IPS-11a (cell line): ENCODE results near the gene PPT1.

Experiments
- H3K4me3 ChIP-seq: one replicate; pipeline ENCODE4 v1.5.1; 2013; ENCODE audit warnings: low read depth, low read length, control low read depth

The PPT1 gene

DNA sequence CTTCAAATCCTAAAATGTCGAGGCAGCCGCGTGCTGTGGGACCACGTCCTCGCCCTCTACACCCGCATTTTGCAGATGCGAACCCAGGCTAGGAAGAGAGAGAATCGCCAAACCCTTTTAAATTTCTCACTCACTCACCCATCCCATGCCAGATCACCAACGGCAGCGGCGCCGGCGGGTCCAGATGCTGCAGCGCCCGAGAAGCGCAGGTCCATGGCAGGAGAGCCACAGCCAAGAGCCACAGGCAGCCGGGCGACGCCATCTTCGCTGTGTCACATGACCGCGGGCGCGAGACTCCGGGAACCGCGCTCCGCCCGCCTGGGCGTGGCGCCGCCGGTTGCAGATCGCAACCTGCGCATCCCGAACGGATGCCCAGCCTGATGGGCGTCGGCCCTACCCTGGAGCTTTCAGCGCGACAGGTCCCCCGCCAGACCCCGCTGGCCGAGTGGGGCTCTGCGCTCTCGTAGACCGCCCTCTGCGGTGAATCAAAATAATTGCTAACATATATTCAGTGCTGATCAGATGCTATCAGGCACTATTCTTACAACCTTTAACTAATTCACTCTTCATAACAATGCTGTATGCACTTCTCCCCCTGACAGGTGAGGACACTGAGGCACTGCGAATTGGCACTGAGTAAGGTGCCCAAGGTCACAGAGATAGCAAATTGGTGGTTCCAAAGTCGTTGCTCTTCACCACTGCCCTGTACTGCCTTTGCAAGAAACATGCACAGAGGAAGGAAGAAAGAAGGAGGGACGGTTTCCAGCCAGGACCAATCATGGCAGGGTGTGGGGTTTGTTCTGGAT lies at the start of gene PPT1:
Gene PPT1, minus strand, starts transcription at position 276 of the 806 bp plus-strand sequence. Its CDS starts 14 bp downstream, at position 262.
- peak within 1 kb of the TSS; percentile 85 for H3K4me3 ChIP-seq

DNA sequence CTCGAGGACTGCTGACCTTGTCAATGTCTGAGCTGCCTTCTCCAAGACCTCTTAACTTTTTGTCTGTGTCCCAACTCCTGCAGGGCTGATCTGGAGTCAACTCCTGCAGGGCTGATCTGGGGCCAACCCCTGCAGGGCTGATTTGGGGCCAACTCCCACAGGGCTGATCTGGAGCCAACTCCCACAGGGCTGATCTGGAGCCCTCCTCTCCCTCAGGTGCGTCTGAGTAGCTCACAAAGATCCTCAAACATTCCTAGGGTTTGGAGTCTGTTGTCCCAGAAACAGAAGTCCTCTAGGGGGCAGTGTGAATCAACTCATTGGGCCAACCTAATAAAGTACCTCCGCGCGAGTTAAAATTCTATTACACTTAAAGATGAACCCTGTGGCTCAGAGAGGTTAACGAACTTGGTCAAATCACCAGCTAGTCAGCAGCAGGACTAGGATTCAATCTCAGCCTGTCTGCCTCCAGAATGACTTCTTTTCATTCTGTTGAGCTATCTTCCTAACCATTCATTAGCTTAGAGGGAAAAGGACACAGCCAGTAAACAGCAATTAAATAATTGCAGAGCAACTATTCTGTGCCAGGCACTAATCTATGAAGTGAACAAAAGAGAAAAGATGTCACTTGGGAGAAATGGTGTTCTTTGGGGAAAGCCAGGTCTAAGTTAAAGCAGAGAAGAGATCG lies 47.0 kb upstream of the PPT1 start:
- no peak overlapping the region for H3K4me3 ChIP-seq

- no peak overlapping the region for H3K4me3 ChIP-seq
These were observed 45.0 kb upstream of the PPT1 start for GRCh38 chr1:40141878-40142535.

DNA sequence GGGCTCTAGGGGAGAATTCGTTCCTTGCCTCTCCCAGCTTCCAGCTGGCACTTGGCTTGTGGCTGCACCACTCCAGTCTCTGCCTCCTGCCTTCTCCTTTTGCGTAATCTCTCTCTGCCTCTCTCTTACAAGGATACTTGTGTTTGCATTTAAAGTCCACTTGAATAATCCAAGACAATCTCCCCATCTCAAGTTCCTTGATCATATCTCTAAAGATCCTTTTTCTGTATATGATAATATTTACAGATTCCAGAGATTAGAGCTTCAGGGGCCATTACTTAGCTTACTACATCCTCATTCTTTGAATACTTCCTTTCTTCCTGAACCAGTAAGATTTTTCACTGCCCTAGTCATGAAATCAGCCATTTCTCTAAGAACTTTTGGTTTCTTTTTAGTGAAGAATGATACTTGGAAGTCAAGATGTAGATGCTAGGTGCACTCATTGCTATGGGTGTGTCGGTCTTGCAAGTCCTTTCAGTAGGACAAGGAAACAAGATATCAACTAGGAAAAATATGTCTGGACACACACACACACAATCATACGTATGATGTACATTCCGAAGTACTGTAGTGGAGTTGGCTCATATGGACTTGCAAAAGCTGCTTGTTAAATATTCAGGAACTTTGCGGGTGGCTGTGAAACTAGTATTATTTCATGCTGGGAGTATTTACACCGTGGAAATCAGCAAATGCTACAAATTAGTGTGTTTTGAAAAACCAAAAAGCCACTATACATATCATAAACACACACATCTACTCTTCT lies 43.3 kb upstream of the PPT1 start:
- H3K4me3 ChIP-seq = no peak overlapping the region

DNA sequence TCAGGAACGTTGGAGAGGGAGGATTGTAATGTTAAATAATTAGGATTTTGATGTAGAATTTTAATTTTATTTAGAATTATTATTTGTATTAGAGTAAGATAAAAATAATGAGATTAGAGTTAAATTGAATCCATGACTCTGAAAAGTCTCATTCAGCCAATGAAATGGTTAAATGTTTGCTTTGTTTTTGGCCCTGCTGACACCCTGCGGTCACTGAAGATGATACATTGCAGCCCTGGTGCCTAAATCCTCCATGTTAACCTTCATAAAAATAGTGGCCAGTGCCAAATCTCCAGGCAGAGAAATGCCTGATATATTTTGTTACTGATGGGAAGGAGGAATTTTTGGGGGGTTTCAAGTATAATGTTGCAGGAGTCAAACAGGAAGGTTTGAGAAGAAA lies 36.8 kb upstream of the PPT1 start:
- no peak overlapping the region for H3K4me3 ChIP-seq

DNA sequence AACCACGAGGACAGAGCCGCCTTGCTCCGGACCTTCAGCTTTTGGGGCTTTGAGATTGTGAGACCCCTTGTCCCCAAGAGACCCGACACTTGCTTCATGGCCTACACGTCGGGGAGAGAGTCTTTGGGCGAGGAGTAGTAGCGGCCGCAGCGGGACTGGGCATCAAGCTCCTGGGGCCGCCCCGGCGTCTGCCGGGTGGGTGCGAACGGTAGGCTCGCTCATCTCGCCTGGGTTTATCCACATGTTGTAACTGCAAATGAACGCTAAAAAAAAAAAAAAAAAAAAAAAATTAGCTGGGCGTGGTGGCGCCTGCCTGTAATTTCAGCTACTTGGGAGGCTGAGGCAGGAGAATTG lies 36.2 kb upstream of the PPT1 start:
- no peak overlapping the region for H3K4me3 ChIP-seq

GRCh38 chr1:40132383-40133311 lies 35.6 kb upstream of the PPT1 start:
- H3K4me3 ChIP-seq = no peak overlapping the region

DNA sequence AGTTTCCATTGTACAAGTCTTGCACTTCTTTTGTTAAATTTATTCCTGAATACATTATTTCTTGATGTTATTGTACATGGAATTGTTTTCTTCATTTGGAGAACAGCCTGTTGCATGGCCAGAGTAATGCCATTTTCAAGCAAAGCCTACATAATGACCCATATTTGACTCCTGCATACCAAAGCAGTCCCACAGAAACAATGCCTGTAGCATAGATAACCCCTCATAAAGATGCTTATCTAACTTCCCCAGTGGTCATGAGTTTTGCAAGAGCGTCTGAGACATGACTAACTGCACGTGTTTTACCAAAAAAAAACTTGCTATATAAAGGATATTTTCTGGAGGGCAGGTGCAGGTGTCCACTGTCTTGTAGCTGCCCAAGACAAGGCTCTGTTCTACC lies 33.8 kb upstream of the PPT1 start:
- H3K4me3 ChIP-seq = no peak overlapping the region

- H3K4me3 ChIP-seq = no peak overlapping the region
These were observed 25.8 kb upstream of the PPT1 start for GRCh38 chr1:40122855-40123254.

GRCh38 chr1:40120128-40120527 lies 23.1 kb upstream of the PPT1 start:
- no peak overlapping the region for H3K4me3 ChIP-seq

DNA sequence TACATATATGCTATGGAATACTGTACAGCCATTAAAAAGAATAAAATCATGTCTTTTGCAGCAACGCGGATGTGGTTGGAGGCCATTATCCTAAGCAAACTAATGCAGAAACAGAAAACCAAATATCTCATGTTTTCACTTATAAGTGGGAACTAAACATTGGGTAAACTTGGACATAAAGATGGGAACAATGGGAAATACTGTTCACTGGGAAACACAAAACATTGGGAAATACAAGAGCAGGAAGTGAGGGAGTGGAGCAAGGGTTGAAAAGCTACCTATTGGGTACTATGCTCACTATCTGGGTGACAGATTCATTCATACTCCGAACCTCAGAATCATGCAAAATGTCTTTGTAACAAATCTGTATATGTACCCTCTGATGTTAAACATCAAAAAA lies 17.3 kb upstream of the PPT1 start:
- no peak overlapping the region for H3K4me3 ChIP-seq

DNA sequence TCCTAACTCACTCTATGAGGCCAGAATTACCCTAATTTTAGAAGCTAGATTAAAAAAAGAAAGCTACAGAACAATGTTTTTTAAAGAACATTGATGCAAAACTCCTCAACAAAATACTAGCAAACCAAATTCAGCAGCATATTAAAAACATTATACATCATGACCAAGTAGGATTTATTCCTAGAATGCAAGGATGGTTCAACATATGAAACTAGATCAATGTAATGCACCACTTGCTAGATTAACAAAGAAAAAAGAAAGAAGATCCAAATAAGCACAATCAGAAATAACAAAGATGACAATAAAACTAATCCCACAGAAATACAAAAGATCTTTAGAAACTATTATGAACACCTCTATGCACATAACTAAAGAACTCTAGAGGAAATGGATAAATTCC lies 13.3 kb upstream of the PPT1 start:
- H3K4me3 ChIP-seq = no peak overlapping the region

DNA sequence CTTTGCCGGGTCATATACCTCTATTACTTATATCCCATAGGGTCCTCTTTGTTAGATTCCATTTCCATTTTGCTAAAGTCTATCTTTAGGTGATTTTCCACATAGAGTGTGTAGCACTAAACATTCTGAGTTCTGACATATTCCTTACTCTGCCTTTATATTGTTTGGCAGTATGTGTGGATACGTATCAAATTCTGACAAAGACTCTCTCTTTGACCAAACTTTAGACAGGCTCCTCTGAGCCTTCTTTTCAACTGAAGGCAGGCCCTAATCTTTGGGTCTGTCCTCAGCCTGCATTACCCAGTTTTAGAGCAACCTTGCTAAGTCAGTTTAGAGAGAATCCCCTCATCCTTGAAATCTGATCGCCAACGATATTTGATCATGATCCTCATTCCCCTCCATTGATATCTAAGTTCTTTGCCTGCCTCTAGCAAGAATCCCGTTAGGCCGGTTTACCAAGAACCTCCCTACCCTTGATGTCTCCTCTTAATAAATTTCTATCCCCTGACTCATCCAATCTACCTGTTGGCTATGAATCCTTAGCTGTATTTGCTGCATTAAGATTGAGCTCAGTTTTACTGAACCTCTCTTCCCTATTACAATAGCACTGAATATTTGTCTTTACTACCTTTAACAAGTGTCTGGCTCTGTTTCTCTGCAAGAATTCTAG lies 10.4 kb upstream of the PPT1 start:
- H3K4me3 ChIP-seq = no peak overlapping the region

DNA sequence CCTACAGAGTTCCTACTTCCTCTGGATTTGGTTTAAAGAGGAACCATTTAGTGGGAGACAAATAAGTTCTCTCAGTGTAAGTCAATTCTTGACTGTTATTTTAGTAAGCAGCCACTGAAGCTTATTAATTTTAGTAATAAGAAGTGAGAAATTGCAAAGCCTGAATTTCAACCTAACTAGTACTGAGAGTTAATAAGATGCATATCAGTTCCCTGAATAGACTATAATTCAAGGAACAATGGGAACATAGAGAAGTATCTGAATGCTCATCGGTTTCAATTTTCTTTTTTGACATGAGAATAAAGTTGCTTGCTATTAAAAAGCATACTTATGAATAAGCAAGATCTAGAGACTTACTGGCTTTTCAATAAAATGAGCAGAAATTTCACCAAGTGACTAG lies 8.0 kb upstream of the PPT1 start:
- H3K4me3 ChIP-seq = no peak overlapping the region

DNA sequence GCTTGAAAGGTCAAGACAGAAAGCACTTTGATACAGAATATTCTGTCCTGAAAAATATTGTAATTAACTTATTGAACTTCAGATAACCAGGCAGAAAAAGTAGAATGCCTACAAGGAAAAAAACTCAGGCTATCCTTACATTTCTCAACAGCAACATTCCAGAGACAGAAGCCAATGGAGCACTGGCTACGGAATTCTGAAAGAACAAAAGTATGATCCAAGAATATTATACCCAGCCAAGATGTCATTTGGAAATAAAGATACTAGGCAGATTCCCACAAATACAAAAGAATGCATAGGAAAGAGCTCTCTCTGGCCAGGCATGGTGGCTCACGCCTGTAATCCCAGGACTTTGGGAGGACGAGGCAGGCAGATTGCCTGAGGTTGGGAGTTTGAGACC lies 5.8 kb upstream of the PPT1 start:
- H3K4me3 ChIP-seq = no peak overlapping the region

- H3K4me3 ChIP-seq = no peak overlapping the region
These were observed 5.0 kb upstream of the PPT1 start for GRCh38 chr1:40102038-40102437.

GRCh38 chr1:40096646-40096976 lies 441 bp downstream of the PPT1 start:
- H3K4me3 ChIP-seq = peak overlapping the region; percentile 85

DNA sequence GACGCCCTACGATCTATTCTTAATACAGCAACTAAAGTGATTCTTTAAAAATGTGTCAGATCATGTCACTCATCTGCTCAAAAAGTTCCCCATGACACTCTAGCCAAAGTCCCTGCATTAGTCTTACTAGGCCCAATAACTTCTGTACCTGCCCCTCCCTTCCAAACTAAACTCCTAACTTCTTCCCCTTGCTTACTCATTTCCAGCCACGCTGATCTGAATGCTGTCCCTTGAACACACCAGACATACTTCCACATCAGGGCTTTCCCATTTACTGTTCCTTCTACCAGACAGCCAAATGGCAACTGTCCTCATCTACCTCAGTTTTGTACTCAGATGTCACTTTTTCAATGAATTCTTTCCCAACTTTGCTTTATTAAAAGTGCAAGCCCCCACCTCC lies 1.2 kb downstream of the PPT1 start:
- no peak overlapping the region for H3K4me3 ChIP-seq

DNA sequence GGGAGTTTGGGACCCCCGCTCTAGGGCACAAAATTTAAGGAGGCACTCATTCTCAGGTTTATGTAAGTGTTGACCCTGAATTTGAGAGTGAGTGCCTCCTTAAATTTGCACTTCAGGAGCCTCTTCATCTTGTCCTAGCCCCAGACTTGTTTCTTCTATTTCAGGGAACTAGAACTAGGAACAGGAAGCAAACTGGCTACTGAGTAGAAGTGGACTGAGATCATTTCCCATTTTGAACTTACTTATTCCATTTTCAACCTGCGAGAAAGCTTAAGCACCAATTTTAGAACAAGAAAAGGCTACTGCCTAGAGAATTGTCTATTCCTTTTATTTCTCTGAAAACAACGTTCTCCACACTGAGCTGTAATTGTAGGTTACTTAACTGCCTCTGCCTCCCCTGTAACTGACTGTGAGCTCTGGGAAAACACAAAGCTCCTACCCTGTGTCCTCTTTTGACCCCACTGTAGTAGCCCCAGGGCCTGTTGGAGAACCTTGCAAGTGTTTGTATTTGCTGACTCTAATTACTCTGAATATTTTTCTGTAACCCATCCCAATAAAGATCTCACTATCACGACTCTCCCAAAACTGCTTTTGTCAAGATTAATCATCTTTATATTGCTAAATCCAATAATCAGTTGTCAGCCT lies 2.5 kb downstream of the PPT1 start:
- H3K4me3 ChIP-seq = no peak overlapping the region
